HepG2 (cell line): ENCODE results near the gene GBGT1. TPM values are rescaled to one million over a fixed set of nuclear protein-coding genes. Genes with fewer than 3 reads are reported as not detected.

ENCODE experiments used
- ATAC-seq: fragments of 200-7000 bp; cut with Tn5 transposase; 3 replicates; pipeline ENCODE4 v1.9.1; 2020; ENCODE audit warnings: mild to moderate bottlenecking, moderate library complexity
- BruUV-seq: library from RNA; stranded (reverse); fragments of 400-500 nt; replicated peaks from 2 replicates; lab custom pipeline; 2021; lab: Mats Ljungman, UMichigan
- CTCF ChIA-PET: fragments of 300-600 bp; formaldehyde crosslinking; extraction: SDS; loops from one replicate; lab custom pipeline; 2021; ENCODE audit warnings: low total read pairs, inconsistent platforms, low intra/inter-chr PET ratio; lab: Yijun Ruan, JAX
- POLR2A ChIA-PET: fragments of 350-600 bp; sonication (Branson Sonifier 250); formaldehyde crosslinking; loops from one replicate; lab custom pipeline; 2020; ENCODE audit warnings: antibody characterized with exemption, inconsistent platforms; lab: Yijun Ruan, JAX
- DNase-seq: peaks from one replicate; pipeline ENCODE4 v3.0.0-alpha.2; 2015; ENCODE audit warnings: low spot score
- FAIRE-seq: peaks from 3 replicates; lab custom pipeline; 2011; peaks lifted over from hg19 to GRCh38; lab: Jason Lieb, UNC
- H2AFZ ChIP-seq: one replicate; pipeline ENCODE4 v1.6.1; 2011; ENCODE audit warnings: low read length, inconsistent platforms
- H3K27ac ChIP-seq: fragments of 300-600 bp; 3 replicates; pipeline ENCODE4 v1.8.0; 2011; ENCODE audit warnings: mixed run types, mild to moderate bottlenecking, mixed read lengths, low read length, inconsistent platforms; ENCODE audit not compliant: insufficient read depth; ENCODE audit errors: extremely low read length
- H3K27me3 ChIP-seq, 2 experiments: fragments of 200-600 bp in 1 of 2; 2 replicates in 1 of 2; 3 replicates in 1 of 2; pipeline versions ENCODE4 v1.6.0 to v1.8.0; 2011; ENCODE audit warnings: low read length in 2 of 2, mild to moderate bottlenecking in 2 of 2, moderate library complexity in 2 of 2, inconsistent platforms in 1 of 2; ENCODE audit not compliant: insufficient read depth in 2 of 2, control insufficient read depth in 1 of 2
- H3K36me3 ChIP-seq, 2 experiments: fragments of 200-600 bp in 1 of 2; replicated peaks in 1 of 2; 2 replicates in 1 of 2; 3 replicates in 1 of 2; pipeline versions ENCODE4 v1.5.1 to v1.8.0; 2011; ENCODE audit warnings: low read length in 2 of 2, inconsistent platforms in 1 of 2; ENCODE audit not compliant: insufficient read depth in 2 of 2, control insufficient read depth in 1 of 2
- H3K4me1 ChIP-seq: 2 replicates; pipeline ENCODE4 v1.5.1; 2012; ENCODE audit warnings: low read length, inconsistent platforms; ENCODE audit not compliant: insufficient read depth
- H3K4me2 ChIP-seq: 2 replicates; pipeline ENCODE4 v1.6.0; 2011; ENCODE audit warnings: low read depth, low read length, inconsistent platforms
- H3K4me3 ChIP-seq, 3 experiments: fragments of 200-600 bp in 1 of 3; sonication (generic), shearing (Covaris generic) in 1 of 3; replicated peaks in 1 of 3; 2 replicates each; pipeline ENCODE4 v1.5.1; 2011 to 2016; ENCODE audit warnings: low read length in 3 of 3, inconsistent platforms in 2 of 3, low read depth in 2 of 3, mild to moderate bottlenecking in 2 of 3, control low read depth in 1 of 3, mixed read lengths in 1 of 3; ENCODE audit not compliant: insufficient read depth in 1 of 3
- H3K79me2 ChIP-seq: one replicate; pipeline ENCODE4 v1.6.1; 2011; ENCODE audit warnings: low read length, inconsistent platforms; ENCODE audit not compliant: insufficient read depth
- H3K9ac ChIP-seq: 2 replicates; pipeline ENCODE4 v1.6.0; 2011; ENCODE audit warnings: mild to moderate bottlenecking, low read depth, low read length, inconsistent platforms; ENCODE audit not compliant: insufficient read depth
- H3K9me3 ChIP-seq: 2 replicates; pipeline ENCODE4 v1.5.1; 2012; ENCODE audit warnings: mild to moderate bottlenecking, low read length
- H4K20me1 ChIP-seq: 2 replicates; pipeline ENCODE4 v1.6.0; 2011; ENCODE audit warnings: inconsistent platforms, mild to moderate bottlenecking, low read length, moderate library complexity; ENCODE audit not compliant: insufficient read depth
- AHR ChIP-seq: IDR thresholded peaks from 2 replicates; pipeline ENCODE4 v1.6.1; 2018; ENCODE audit warnings: missing genetic modification reagents, missing compliant biosample characterization
- ELF4 ChIP-seq: sonication (generic); formaldehyde crosslinking; IDR thresholded peaks from 2 replicates; pipeline ENCODE4 v1.5.0; 2020; ENCODE audit warnings: missing genetic modification reagents, mild to moderate bottlenecking, moderate library complexity, borderline replicate concordance
- NONO ChIP-seq, 2 experiments: fragments of 450-650 bp in 1 of 2; sonication (generic) in 1 of 2; formaldehyde crosslinking in 1 of 2; IDR thresholded peaks in 1 of 2; conservative IDR thresholded peaks in 1 of 2; 2 replicates each; pipeline versions ENCODE4 v1.6.1 to v1.8.0; 2017 to 2022; ENCODE audit warnings: mild to moderate bottlenecking in 1 of 2, missing genetic modification reagents in 1 of 2, moderate library complexity in 1 of 2
- PAWR ChIP-seq: sonication (generic); formaldehyde crosslinking; IDR thresholded peaks from 2 replicates; pipeline ENCODE4 v1.4.0; 2020; ENCODE audit warnings: missing genetic modification reagents, mild to moderate bottlenecking, borderline replicate concordance
- RAD21 ChIP-seq: fragments of 450-650 bp; formaldehyde crosslinking; IDR thresholded peaks from 2 replicates; pipeline ENCODE4 v1.5.0; 2020; ENCODE audit warnings: mild to moderate bottlenecking
- SIX4 ChIP-seq: sonication (generic); formaldehyde crosslinking; IDR thresholded peaks from 2 replicates; pipeline ENCODE4 v1.4.0; 2020; ENCODE audit warnings: missing genetic modification reagents
- SMC3 ChIP-seq: IDR thresholded peaks from 2 replicates; pipeline ENCODE4 v1.6.1; 2011; ENCODE audit warnings: low read length, improper control_type of control experiment
- STAG1 ChIP-seq: sonication (generic); formaldehyde crosslinking; IDR thresholded peaks from 2 replicates; pipeline ENCODE4 v1.4.0; 2020; ENCODE audit warnings: missing genetic modification reagents
- TCF12 ChIP-seq, 2 experiments: fragments of 450-650 bp in 1 of 2; sonication (generic) in 1 of 2; formaldehyde crosslinking in 1 of 2; IDR thresholded peaks; 2 replicates each; pipeline versions ENCODE4 v1.6.1 to v1.8.0; 2017 to 2022; ENCODE audit warnings: antibody characterized with exemption in 1 of 2, mild to moderate bottlenecking in 1 of 2, missing genetic modification reagents in 1 of 2, moderate library complexity in 1 of 2
- ZFP62 ChIP-seq: sonication (generic); formaldehyde crosslinking; IDR thresholded peaks from 2 replicates; pipeline ENCODE4 v1.4.0; 2020; ENCODE audit warnings: missing genetic modification reagents
- ZNF253 ChIP-seq: sonication (generic); formaldehyde crosslinking; IDR thresholded peaks from 2 replicates; pipeline ENCODE4 v1.8.0; 2022; ENCODE audit warnings: mild to moderate bottlenecking, missing genetic modification reagents, borderline replicate concordance
- ZNF563 ChIP-seq: sonication (generic); formaldehyde crosslinking; IDR thresholded peaks from 2 replicates; pipeline ENCODE4 v1.8.0; 2022; ENCODE audit warnings: mild to moderate bottlenecking, moderate library complexity, missing genetic modification reagents
- ZNF782 ChIP-seq: sonication (generic); formaldehyde crosslinking; IDR thresholded peaks from 2 replicates; pipeline ENCODE4 v1.4.0; 2020; ENCODE audit warnings: missing genetic modification reagents, mild to moderate bottlenecking, borderline replicate concordance
- ZUFSP ChIP-seq: sonication (generic); formaldehyde crosslinking; IDR thresholded peaks from 2 replicates; pipeline ENCODE4 v1.9.0; 2021; ENCODE audit warnings: missing genetic modification reagents, mild to moderate bottlenecking, borderline replicate concordance
- WGBS: methylation state at CpG from one replicate; pipeline ENCODE4 v1.1.6; 2017; ENCODE audit warnings: low lambda C conversion rate; 5-methylcytosine and 5-hydroxymethylcytosine counted together
- in situ Hi-C: cut with HindIII; loops from 2 replicates; pipeline ENCODE4 v1.10.0; 2017; ENCODE audit warnings: low pct_unique_long_range_greater_than_20kb; ENCODE audit not compliant: extremely low pct_ligation_motif_present
- intact Hi-C: fragments of 100-400 bp; cut with micrococcal nuclease; formaldehyde crosslinking; loops from one replicate; pipeline ENCODE4 v1.10.0; 2022; ENCODE audit not compliant: unreplicated experiment
- polyA plus RNA-seq, 8 experiments: library from polyadenylated mRNA; depleted of rRNA in 3 of 8; stranded (reverse) in 7 of 8; unstranded in 1 of 8; fragments of >200 nt; fragmentation: Illumina TruSeq in 4 of 8; extraction: Trizol in 4 of 8; gene quantifications; 2 replicates each; pipeline versions ENCODE4 v1.2.1 to v1.2.3, GENCODE V29; 2011 to 2016; ENCODE audit warnings: low read depth in 4 of 8, missing spikeins in 1 of 8, mixed read lengths in 1 of 8; ENCODE audit not compliant: insufficient read depth in 1 of 8
- total RNA-seq, 5 experiments: library from RNA; depleted of rRNA; stranded (reverse); fragments of >200 nt; fragmentation: Illumina TruSeq; extraction: Trizol; gene quantifications; 2 replicates each; pipeline ENCODE4 v1.2.3, GENCODE V29; 2016; ENCODE audit warnings: low read depth in 1 of 5
- TF ChIP-seq, protein P1 (sequence below): sonication (generic); formaldehyde crosslinking; IDR thresholded peaks from 2 replicates; pipeline ENCODE4 v1.5.0; 2020; ENCODE audit warnings: mild to moderate bottlenecking, missing genetic modification reagents, moderate library complexity

The GBGT1 gene
- total and polyA plus RNA-seq, 2 of the 13 experiments (the other 11 are each of a cell fraction or from before 2014, with no cell fraction given), result not detected

- Histone ChIP-seq H4K20me1 (no peaks in the 10 kb centered on the region), H3K9ac (no peak overlapping the region), H3K4me3 (no peak overlapping the region), H3K27me3 (peaks cover 6 to 26% of the 10 kb centered on the region in 2 experiments; a peak in 3 of 5 replicates), H3K27ac (no peak overlapping the region), H3K9me3 (no peaks in the 10 kb centered on the region), H3K36me3 (no peaks in the 10 kb centered on the region), H3K4me2 (no peak overlapping the region), H3K79me2 (no peaks in the 10 kb centered on the region), H3K4me1 (no peaks in the 10 kb centered on the region), H2AFZ (no peak overlapping the region)
- 30% methylated on average over 2 of the region's 6 CpGs for WGBS
- in situ Hi-C loops, result loop anchor here (5.0 kb wide), 2 partner anchors 146 to 301 kb away; no protein-coding TSS in a partner anchor
- intact Hi-C loops, result loop anchor here (2.0 kb wide), 1 partner anchor 300 kb away; no protein-coding TSS in a partner anchor
- ATAC-seq (no peak), FAIRE-seq (no peak), DNase-seq (no peak)
- ChIA-PET POLR2A (interaction anchor here (1.6 kb wide), 1 partner anchor 161 kb away, joined by 6 read pairs; the partner anchor contains the start of genes MED22 and RPL7A), CTCF (interaction anchor here (1.1 to 3.0 kb wide), 4 partner anchors 142 to 299 kb away, joined by 3 to 13 read pairs (median 6); no protein-coding TSS in a partner anchor)
- TF ChIP-seq NONO (IDR thresholded peaks at IDR 0.05) (no peak), NONO (CRISPR knock-in tag; conservative IDR thresholded peaks at IDR 0.05) (no peak), SIX4 (CRISPR knock-in tag) (no peak), PAWR (CRISPR knock-in tag) (no peak), TCF12 (IDR thresholded peaks at IDR 0.05) (no peak), TCF12 (CRISPR knock-in tag; IDR thresholded peaks at IDR 0.05) (no peak)
- BruUV-seq, result no TSS peak
Observed at GRCh38 chr9:133186736-133187135, 23.0 kb upstream of the GBGT1 start.

DNA sequence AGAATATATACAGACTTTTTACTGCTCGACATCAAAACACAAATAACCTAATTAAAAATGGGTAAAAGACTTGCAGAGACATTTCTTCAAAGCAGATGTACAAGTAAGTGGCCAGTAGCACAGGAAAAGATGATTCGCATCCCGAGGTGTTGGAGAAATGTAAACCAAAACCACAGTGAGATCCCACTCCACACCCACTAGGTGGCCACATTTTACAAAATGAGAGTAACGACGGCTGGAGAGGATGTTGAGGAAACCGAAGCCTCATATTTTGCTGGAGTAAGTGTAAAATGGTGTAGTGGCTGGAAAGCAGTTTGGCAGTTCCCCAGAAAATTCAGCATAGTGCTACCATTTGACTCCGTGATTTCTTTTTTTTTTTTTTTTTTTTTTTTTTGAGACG, 21.3 kb upstream of the GBGT1 start:
- Histone ChIP-seq H3K27ac (no peak overlapping the region), H3K4me3 (no peak overlapping the region)
- TF ChIP-seq ZUFSP (CRISPR knock-in tag), result no peak
- peak; percentile 73 for TF ChIP-seq STAG1
- TF ChIP-seq ZNF563 (CRISPR knock-in tag), result no peak
- TF ChIP-seq, protein P1, sequence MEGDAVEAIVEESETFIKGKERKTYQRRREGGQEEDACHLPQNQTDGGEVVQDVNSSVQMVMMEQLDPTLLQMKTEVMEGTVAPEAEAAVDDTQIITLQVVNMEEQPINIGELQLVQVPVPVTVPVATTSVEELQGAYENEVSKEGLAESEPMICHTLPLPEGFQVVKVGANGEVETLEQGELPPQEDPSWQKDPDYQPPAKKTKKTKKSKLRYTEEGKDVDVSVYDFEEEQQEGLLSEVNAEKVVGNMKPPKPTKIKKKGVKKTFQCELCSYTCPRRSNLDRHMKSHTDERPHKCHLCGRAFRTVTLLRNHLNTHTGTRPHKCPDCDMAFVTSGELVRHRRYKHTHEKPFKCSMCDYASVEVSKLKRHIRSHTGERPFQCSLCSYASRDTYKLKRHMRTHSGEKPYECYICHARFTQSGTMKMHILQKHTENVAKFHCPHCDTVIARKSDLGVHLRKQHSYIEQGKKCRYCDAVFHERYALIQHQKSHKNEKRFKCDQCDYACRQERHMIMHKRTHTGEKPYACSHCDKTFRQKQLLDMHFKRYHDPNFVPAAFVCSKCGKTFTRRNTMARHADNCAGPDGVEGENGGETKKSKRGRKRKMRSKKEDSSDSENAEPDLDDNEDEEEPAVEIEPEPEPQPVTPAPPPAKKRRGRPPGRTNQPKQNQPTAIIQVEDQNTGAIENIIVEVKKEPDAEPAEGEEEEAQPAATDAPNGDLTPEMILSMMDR (CRISPR knock-in tag), result peak; percentile 76
- TF ChIP-seq SMC3, result peak; percentile 54
- no peak for TF ChIP-seq ZNF253 (CRISPR knock-in tag)
- no peak for TF ChIP-seq ELF4 (CRISPR knock-in tag)
- no peak for TF ChIP-seq ZNF782 (CRISPR knock-in tag)
- TF ChIP-seq RAD21, result 0 out of 2 replicates have a peak, but pooled peaks have one; percentile 19
- TF ChIP-seq ZFP62 (CRISPR knock-in tag), result no peak
- TF ChIP-seq AHR, result no peak

More for the DNA sequence above, 21.3 kb upstream of the GBGT1 start:
- Histone ChIP-seq H4K20me1 (no peaks in the 10 kb centered on the region), H2AFZ (no peak overlapping the region), H3K9ac (no peak overlapping the region), H3K27me3 (peaks cover 6 to 26% of the 10 kb centered on the region in 2 experiments; a peak in 3 of 5 replicates), H3K9me3 (no peaks in the 10 kb centered on the region), H3K4me2 (no peak overlapping the region), H3K36me3 (no peaks in the 10 kb centered on the region), H3K4me1 (no peaks in the 10 kb centered on the region), H3K79me2 (no peaks in the 10 kb centered on the region)
- BruUV-seq, result no TSS peak
- DNase-seq (peak; percentile 64), FAIRE-seq (peak; percentile 86), ATAC-seq (peak; percentile 61)
- ChIA-PET POLR2A (no interaction called here), CTCF (interaction anchor here (0.7 to 3.0 kb wide), 2 partner anchors 144 to 301 kb away, joined by 3 to 13 read pairs; no protein-coding TSS in a partner anchor)
- in situ Hi-C loops (loop anchor here (5.0 kb wide), 2 partner anchors 147 to 302 kb away; no protein-coding TSS in a partner anchor), intact Hi-C loops (no loop called here)
- WGBS, result 28% methylated on average over 8 of the region's 8 CpGs
